Measurements from ENCODE around the gene ST7L. TPM values are rescaled to one million over a fixed set of nuclear protein-coding genes. Genes with fewer than 3 reads are reported as not detected.
"Not testable (repeated sequence)": the region's sequence is repeated elsewhere in the genome, so short reads cannot be mapped to it uniquely, and the experiment has no call there.

The ST7L gene
- total and polyA plus RNA-seq, 2 donors from 2014 or later, result 12.9 to 20.6 TPM

GRCh38 chr1:112665857-112666256 lies 46.9 kb upstream of the ST7L start:
- DNase-seq, result no peak
- Histone ChIP-seq H3K27me3 (ENCODE audit: control insufficient read depth, insufficient read depth, low read length) (no peaks in the 10 kb centered on the region), H3K4me3 (ENCODE audit: low read length in 3 of 3) (no peak overlapping the region), H3K9ac (ENCODE audit: low read length in 3 of 3) (no peak overlapping the region), H3K36me3 (ENCODE audit: control insufficient read depth in 2 of 3, insufficient read depth in 3 of 3, low read length in 3 of 3) (peaks cover 12 to 43% (median 18%) of the 10 kb centered on the region in 3 donors), H3K27ac (ENCODE audit: low read depth in 2 of 2, low read length in 2 of 2) (no peak overlapping the region), H3K9me3 (ENCODE audit: control insufficient read depth in 2 of 3, insufficient read depth in 1 of 3, low read length in 3 of 3) (no peaks in the 10 kb centered on the region), H3K4me1 (ENCODE audit: control insufficient read depth in 2 of 3, insufficient read depth in 2 of 3, low read depth in 1 of 3, low read length in 3 of 3) (no peaks in the 10 kb centered on the region)
- FAIRE-seq, result no peak
- TF ChIP-seq, protein P1, sequence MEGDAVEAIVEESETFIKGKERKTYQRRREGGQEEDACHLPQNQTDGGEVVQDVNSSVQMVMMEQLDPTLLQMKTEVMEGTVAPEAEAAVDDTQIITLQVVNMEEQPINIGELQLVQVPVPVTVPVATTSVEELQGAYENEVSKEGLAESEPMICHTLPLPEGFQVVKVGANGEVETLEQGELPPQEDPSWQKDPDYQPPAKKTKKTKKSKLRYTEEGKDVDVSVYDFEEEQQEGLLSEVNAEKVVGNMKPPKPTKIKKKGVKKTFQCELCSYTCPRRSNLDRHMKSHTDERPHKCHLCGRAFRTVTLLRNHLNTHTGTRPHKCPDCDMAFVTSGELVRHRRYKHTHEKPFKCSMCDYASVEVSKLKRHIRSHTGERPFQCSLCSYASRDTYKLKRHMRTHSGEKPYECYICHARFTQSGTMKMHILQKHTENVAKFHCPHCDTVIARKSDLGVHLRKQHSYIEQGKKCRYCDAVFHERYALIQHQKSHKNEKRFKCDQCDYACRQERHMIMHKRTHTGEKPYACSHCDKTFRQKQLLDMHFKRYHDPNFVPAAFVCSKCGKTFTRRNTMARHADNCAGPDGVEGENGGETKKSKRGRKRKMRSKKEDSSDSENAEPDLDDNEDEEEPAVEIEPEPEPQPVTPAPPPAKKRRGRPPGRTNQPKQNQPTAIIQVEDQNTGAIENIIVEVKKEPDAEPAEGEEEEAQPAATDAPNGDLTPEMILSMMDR (IDR thresholded peaks at IDR 0.05; ENCODE audit: borderline replicate concordance, extremely low read depth, insufficient read depth), result no peak
- intact Hi-C loops (cut with DNase I), result no loop called here

GRCh38 chr1:112651205-112651604 lies 32.3 kb upstream of the ST7L start:
- Histone ChIP-seq H3K27me3 (ENCODE audit: control insufficient read depth, insufficient read depth, low read length) (no peaks in the 10 kb centered on the region), H3K4me3 (ENCODE audit: low read length in 3 of 3) (no peak overlapping the region), H3K36me3 (ENCODE audit: control insufficient read depth in 2 of 3, insufficient read depth in 3 of 3, low read length in 3 of 3) (peaks cover 0 to 9% (median 5%) of the 10 kb centered on the region in 3 donors), H3K4me1 (ENCODE audit: control insufficient read depth in 2 of 3, insufficient read depth in 2 of 3, low read depth in 1 of 3, low read length in 3 of 3) (no peaks in the 10 kb centered on the region), H3K27ac (ENCODE audit: low read depth in 2 of 2, low read length in 2 of 2) (no peak overlapping the region), H3K9me3 (ENCODE audit: control insufficient read depth in 2 of 3, insufficient read depth in 1 of 3, low read length in 3 of 3) (no peaks in the 10 kb centered on the region), H3K9ac (ENCODE audit: low read length in 3 of 3) (no peak overlapping the region)
- intact Hi-C loops (cut with DNase I), result no loop called here
- no peak for FAIRE-seq
- DNase-seq, result no peak
- TF ChIP-seq, protein P1 (IDR thresholded peaks at IDR 0.05; ENCODE audit: borderline replicate concordance, extremely low read depth, insufficient read depth), result no peak

DNA sequence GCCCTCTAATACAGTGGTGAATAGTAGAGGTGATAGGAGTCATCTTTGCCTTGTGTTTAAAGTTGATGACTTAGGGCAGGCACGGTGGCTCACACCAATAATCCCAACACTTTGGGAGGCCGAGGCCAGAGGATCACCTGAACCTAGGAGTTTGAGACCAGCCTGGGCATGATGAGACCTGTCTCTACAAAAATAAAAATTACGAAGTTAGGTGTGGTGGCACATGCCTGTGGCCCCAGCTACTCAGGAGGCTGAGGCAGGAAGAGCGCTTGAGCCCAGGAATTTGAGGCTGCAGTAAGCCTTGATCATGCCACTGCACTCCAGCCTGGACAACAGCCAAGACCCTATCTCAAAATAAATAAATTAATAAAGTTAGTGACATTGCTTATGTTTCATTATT lies 27.3 kb upstream of the ST7L start:
- no peak overlapping the region for H3K27ac ChIP-seq (ENCODE audit: low read depth in 2 of 2, low read length in 2 of 2)
- H3K9ac ChIP-seq (ENCODE audit: low read length in 3 of 3), result no peak overlapping the region
- intact Hi-C loops (cut with DNase I), result no loop called here
- TF ChIP-seq, protein P1 (IDR thresholded peaks at IDR 0.05; ENCODE audit: borderline replicate concordance, extremely low read depth, insufficient read depth), result no peak
- no peak for DNase-seq
- H3K4me3 ChIP-seq (ENCODE audit: low read length in 3 of 3), result no peak overlapping the region
- H3K27me3 ChIP-seq (ENCODE audit: control insufficient read depth, insufficient read depth, low read length), result no peaks in the 10 kb centered on the region
- H3K9me3 ChIP-seq (ENCODE audit: control insufficient read depth in 2 of 3, insufficient read depth in 1 of 3, low read length in 3 of 3), result no peaks in the 10 kb centered on the region
- H3K36me3 ChIP-seq (ENCODE audit: control insufficient read depth in 2 of 3, insufficient read depth in 3 of 3, low read length in 3 of 3), result peaks cover 0 to 7% (median 5%) of the 10 kb centered on the region in 3 donors
- no peak for FAIRE-seq
- H3K4me1 ChIP-seq (ENCODE audit: control insufficient read depth in 2 of 3, insufficient read depth in 2 of 3, low read depth in 1 of 3, low read length in 3 of 3), result no peaks in the 10 kb centered on the region

DNA sequence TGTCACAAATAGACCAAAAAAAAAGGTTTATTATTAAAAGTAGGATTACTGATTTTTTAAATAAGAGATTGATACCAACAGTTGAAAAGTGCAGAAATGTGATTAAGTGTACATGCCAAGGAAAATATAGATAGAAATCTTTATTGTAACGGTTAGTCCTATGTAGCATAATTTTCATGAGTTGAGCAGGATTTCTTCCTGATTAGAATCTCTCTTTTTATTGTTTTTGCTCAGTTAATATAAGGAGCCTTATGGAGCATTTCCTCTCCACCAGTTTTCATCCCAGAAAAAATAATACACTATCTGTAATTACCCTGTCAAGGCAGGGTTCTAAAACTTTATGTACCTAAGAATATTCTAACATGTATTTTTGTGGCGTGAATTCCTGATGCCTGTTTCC lies 24.1 kb upstream of the ST7L start:
- no peaks in the 10 kb centered on the region for H3K4me1 ChIP-seq (ENCODE audit: control insufficient read depth in 2 of 3, insufficient read depth in 2 of 3, low read depth in 1 of 3, low read length in 3 of 3)
- no peaks in the 10 kb centered on the region for H3K9me3 ChIP-seq (ENCODE audit: control insufficient read depth in 2 of 3, insufficient read depth in 1 of 3, low read length in 3 of 3)
- no peaks in the 10 kb centered on the region for H3K27me3 ChIP-seq (ENCODE audit: control insufficient read depth, insufficient read depth, low read length)
- no peak for DNase-seq
- no peak overlapping the region for H3K27ac ChIP-seq (ENCODE audit: low read depth in 2 of 2, low read length in 2 of 2)
- H3K36me3 ChIP-seq (ENCODE audit: control insufficient read depth in 2 of 3, insufficient read depth in 3 of 3, low read length in 3 of 3), result peaks cover 0 to 5% (median 0%) of the 10 kb centered on the region in 3 donors
- no peak overlapping the region for H3K4me3 ChIP-seq (ENCODE audit: low read length in 3 of 3)
- TF ChIP-seq, protein P1 (IDR thresholded peaks at IDR 0.05; ENCODE audit: borderline replicate concordance, extremely low read depth, insufficient read depth), result no peak
- intact Hi-C loops (cut with DNase I), result no loop called here
- no peak overlapping the region for H3K9ac ChIP-seq (ENCODE audit: low read length in 3 of 3)
- FAIRE-seq, result no peak

- H3K4me3 ChIP-seq (ENCODE audit: low read length in 3 of 3); H3K9ac ChIP-seq (ENCODE audit: low read length in 3 of 3); H3K4me1 ChIP-seq (ENCODE audit: control insufficient read depth in 2 of 3, insufficient read depth in 2 of 3, low read depth in 1 of 3, low read length in 3 of 3); FAIRE-seq; DNase-seq; H3K36me3 ChIP-seq (ENCODE audit: control insufficient read depth in 2 of 3, insufficient read depth in 3 of 3, low read length in 3 of 3); intact Hi-C loops (cut with DNase I); H3K9me3 ChIP-seq (ENCODE audit: control insufficient read depth in 2 of 3, insufficient read depth in 1 of 3, low read length in 3 of 3); H3K27ac ChIP-seq (ENCODE audit: low read depth in 2 of 2, low read length in 2 of 2); H3K27me3 ChIP-seq (ENCODE audit: control insufficient read depth, insufficient read depth, low read length): not testable (repeated sequence)
Measured at GRCh38 chr1:112640437-112640836, 21.5 kb upstream of the ST7L start.

Measured in kidney (tissue), 14 donors.